BLaER1 treated with 17β-estradiol and CSF1 and Interleukin-3, amounts not matched to agents 10 nM and 100 nM (cell line): ENCODE data around the gene ANXA9.
A peak's percentile ranks its signal among the peaks of the same experiment; 100 is the strongest.

Experiments used
- H3K27ac ChIP-seq, 11 experiments: shearing (Covaris generic); formaldehyde crosslinking; 2 replicates each; pipeline ENCODE4 v1.8.1; 2022
- H3K27me3 ChIP-seq, 11 experiments: shearing (Covaris generic); formaldehyde crosslinking; 2 replicates each; pipeline ENCODE4 v1.8.1; 2022
- H3K36me3 ChIP-seq, 11 experiments: shearing (Covaris generic); formaldehyde crosslinking; 2 replicates each; pipeline ENCODE4 v1.8.1; 2022
- H3K4me1 ChIP-seq, 10 experiments: shearing (Covaris generic); formaldehyde crosslinking; 2 replicates each; pipeline ENCODE4 v1.8.1; 2022
- H3K4me2 ChIP-seq, 11 experiments: shearing (Covaris generic); formaldehyde crosslinking; 2 replicates each; pipeline ENCODE4 v1.8.1; 2022
- H3K4me3 ChIP-seq, 10 experiments: shearing (Covaris generic); formaldehyde crosslinking; 2 replicates each; pipeline ENCODE4 v1.8.1; 2022
- H3K9ac ChIP-seq, 11 experiments: shearing (Covaris generic); formaldehyde crosslinking; 2 replicates each; pipeline ENCODE4 v1.8.1; 2022
- H3K9me3 ChIP-seq, 11 experiments: shearing (Covaris generic); formaldehyde crosslinking; replicated peaks in 1 of 11; 2 replicates each; pipeline ENCODE4 v1.8.1; 2022
- H4K20me1 ChIP-seq, 11 experiments: shearing (Covaris generic); formaldehyde crosslinking; 2 replicates each; pipeline ENCODE4 v1.8.1; 2022
- Cebpa-rat ChIP-seq, 11 experiments: shearing (Covaris generic); IDR thresholded peaks; 2 replicates each; pipeline ENCODE4 v1.8.1; 2022

Gene ANXA9

DNA sequence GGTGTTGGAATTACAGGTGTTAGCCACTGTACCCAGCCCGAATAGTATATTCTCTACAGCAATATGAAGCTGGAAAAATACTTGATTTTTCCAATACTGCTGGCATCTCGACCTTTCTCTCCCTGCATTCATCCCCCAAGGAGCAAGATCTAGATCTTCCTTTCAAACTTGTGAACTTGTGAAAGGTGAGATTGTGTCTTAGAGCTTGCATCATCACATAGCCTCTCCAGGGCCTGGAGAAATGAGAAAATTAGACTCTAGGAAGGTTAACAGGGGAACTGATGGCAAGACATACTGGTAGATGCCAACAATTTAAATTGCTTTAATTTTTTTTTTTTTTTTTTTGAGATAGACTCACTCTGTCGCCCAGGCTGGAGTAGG, 28.2 kb downstream of the ANXA9 start:
- H3K27me3 ChIP-seq: no peaks in the 10 kb centered on the region
- H3K36me3 ChIP-seq: peaks cover 0 to 8% (median 0%) of the 10 kb centered on the region in 11 experiments; a peak in 4 of 22 replicates
- peaks cover 78 to 88% (median 83%) of the 10 kb centered on the region in 10 experiments for H3K4me1 ChIP-seq
- no peak overlapping the region for H3K9ac ChIP-seq
- H3K27ac ChIP-seq: no peak overlapping the region
- H4K20me1 ChIP-seq: peaks cover 0 to 7% (median 0%) of the 10 kb centered on the region in 11 experiments; a peak in 2 of 22 replicates
- no peaks in the 10 kb centered on the region for H3K9me3 ChIP-seq
- peak overlapping the region; percentile 83 to 97 (median 94); a peak in 19 of 22 replicates for H3K4me2 ChIP-seq
- TF ChIP-seq Cebpa-rat (IDR thresholded peaks at IDR 0.05): no peak
- H3K4me3 ChIP-seq: no peak overlapping the region

DNA sequence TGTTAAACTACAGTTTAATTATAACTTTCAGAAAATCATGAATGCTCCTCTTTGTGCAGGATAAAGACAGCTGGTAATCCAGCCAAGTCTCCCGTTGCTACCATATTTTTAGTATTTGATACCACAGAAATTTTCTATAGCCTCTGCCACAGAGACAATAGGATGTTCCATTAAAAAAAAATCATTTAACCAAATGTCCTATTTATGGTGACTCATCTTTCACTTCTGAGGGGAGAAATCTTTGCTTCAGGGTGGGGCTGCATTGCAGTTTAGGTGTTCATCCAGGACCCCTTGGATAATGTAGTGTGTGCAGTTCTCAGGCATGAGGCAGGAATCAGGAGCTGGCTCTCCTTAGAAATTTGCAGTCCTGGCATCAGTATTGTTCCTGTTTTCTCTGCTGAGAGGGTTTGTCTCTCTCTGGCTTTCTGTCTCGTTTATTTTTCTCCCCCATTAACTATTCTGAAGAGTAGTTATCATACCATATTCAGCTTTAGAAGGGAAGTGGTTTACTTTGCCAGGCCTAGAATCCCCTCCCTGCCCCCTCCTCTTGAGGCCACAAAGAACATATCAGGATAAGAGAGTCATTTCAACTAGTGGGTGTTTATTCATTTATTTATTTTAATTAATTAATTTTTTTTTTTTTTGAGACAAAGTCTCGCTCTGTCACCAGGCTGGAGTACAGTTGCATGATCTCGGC, 29.2 kb downstream of the ANXA9 start:
- no peaks in the 10 kb centered on the region for H3K27me3 ChIP-seq
- H3K4me1 ChIP-seq: peaks cover 69 to 82% (median 75%) of the 10 kb centered on the region in 10 experiments
- peak overlapping the region in 6 of 11 experiments; percentile 3 to 47 (median 16); a peak in 6 of 22 replicates for H3K27ac ChIP-seq
- H3K9me3 ChIP-seq: no peaks in the 10 kb centered on the region
- no peak for TF ChIP-seq Cebpa-rat (IDR thresholded peaks at IDR 0.05)
- peak overlapping the region; percentile 56 to 97 (median 92) for H3K4me2 ChIP-seq
- H3K9ac ChIP-seq: peak overlapping the region in 5 of 11 experiments; percentile 12 to 35 (median 23); a peak in 4 of 22 replicates
- H3K4me3 ChIP-seq: no peak overlapping the region
- H4K20me1 ChIP-seq: peaks cover 0 to 7% (median 0%) of the 10 kb centered on the region in 11 experiments; a peak in 2 of 22 replicates
- H3K36me3 ChIP-seq: peaks cover 0 to 11% (median 3%) of the 10 kb centered on the region in 11 experiments; a peak in 7 of 22 replicates

DNA sequence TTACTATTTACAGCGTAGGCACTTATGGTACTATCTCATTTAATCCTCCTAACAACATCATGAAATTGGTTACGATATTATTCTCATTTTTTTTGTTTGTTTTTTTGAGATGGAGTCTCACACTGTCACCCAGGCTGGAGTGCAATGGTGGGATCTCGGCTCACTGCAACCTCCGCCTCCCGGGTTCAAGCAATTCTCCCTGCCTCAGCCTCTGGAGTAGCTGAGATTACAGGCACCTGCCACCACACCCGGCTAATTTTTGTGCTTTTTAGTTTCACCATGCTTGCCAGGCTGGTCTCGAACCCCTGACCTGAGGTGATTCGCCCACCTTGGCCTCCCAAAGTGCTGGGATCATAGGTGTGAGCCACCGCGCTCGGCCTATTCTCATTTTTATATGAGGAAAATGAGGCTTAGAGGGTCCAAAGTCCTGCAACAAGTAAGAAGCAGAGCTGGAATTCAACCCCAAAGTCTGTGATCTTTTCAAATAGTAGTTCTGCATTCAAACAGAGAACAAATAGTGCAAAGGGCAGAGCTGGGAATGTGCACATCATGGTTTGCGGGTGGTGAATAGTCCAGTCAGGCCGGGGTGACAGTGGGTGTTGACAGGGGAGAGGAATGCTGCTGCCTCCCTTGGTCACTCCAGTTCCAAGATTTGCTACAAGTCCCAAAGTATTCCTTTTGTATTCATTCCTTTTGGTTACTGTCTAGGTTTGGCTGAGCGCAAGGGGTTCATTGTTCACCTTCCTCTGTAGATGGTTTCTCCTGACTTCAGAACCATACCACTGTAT, 30.8 kb downstream of the ANXA9 start:
- peak overlapping the region; percentile 32 to 70 (median 48); a peak in 20 of 22 replicates for H3K4me2 ChIP-seq

GRCh38 chr1:151013518-151013917, 31.4 kb downstream of the ANXA9 start:
- Histone ChIP-seq H3K27ac (peak overlapping the region in 5 of 11 experiments; percentile 10 to 37 (median 15); a peak in 6 of 22 replicates), H3K4me3 (no peak overlapping the region), H3K4me1 (peaks cover 55 to 68% (median 61%) of the 10 kb centered on the region in 10 experiments), H3K9me3 (no peaks in the 10 kb centered on the region), H3K9ac (peak overlapping the region in 2 of 11 experiments; percentile 5 to 20; a peak in 2 of 22 replicates), H3K36me3 (peaks cover 13 to 25% (median 17%) of the 10 kb centered on the region in 11 experiments), H4K20me1 (peaks cover 0 to 7% (median 0%) of the 10 kb centered on the region in 11 experiments; a peak in 2 of 22 replicates), H3K27me3 (no peaks in the 10 kb centered on the region), H3K4me2 (peak overlapping the region; percentile 32 to 70 (median 48); a peak in 21 of 22 replicates)
- no peak for TF ChIP-seq Cebpa-rat (IDR thresholded peaks at IDR 0.05)

More for the DNA sequence above, 30.8 kb downstream of the ANXA9 start:
- H4K20me1 ChIP-seq: peaks cover 0 to 7% (median 0%) of the 10 kb centered on the region in 11 experiments; a peak in 2 of 22 replicates
- no peaks in the 10 kb centered on the region for H3K27me3 ChIP-seq
- H3K4me3 ChIP-seq: no peak overlapping the region
- no peak for TF ChIP-seq Cebpa-rat (IDR thresholded peaks at IDR 0.05)
- H3K4me1 ChIP-seq: peaks cover 57 to 70% (median 62%) of the 10 kb centered on the region in 10 experiments
- no peaks in the 10 kb centered on the region for H3K9me3 ChIP-seq
- H3K9ac ChIP-seq: 0 out of 22 replicates have a peak overlapping the region, but pooled peaks of 1 of the 11 experiments have one; percentile 20
- H3K27ac ChIP-seq: peak overlapping the region in 4 of 11 experiments; percentile 10 to 37 (median 18); a peak in 5 of 22 replicates
- H3K36me3 ChIP-seq: peaks cover 7 to 19% (median 10%) of the 10 kb centered on the region in 11 experiments; a peak in 19 of 22 replicates

GRCh38 chr1:151024540-151025146, 42.6 kb downstream of the ANXA9 start:
- no peaks in the 10 kb centered on the region for H3K27me3 ChIP-seq
- H3K4me1 ChIP-seq: peaks cover 0 to 7% (median 0%) of the 10 kb centered on the region in 10 experiments; a peak in 3 of 20 replicates
- H3K9me3 ChIP-seq: no peaks in the 10 kb centered on the region
- H3K36me3 ChIP-seq: peaks cover 51 to 91% (median 70%) of the 10 kb centered on the region in 11 experiments
- TF ChIP-seq Cebpa-rat (IDR thresholded peaks at IDR 0.05): no peak
- no peak overlapping the region for H3K9ac ChIP-seq
- H3K4me2 ChIP-seq: peak overlapping the region in 4 of 11 experiments; percentile 12 to 36 (median 24); a peak in 2 of 22 replicates
- H4K20me1 ChIP-seq: no peaks in the 10 kb centered on the region; a peak in 1 of 22 replicates
- no peak overlapping the region for H3K4me3 ChIP-seq
- H3K27ac ChIP-seq: no peak overlapping the region

DNA sequence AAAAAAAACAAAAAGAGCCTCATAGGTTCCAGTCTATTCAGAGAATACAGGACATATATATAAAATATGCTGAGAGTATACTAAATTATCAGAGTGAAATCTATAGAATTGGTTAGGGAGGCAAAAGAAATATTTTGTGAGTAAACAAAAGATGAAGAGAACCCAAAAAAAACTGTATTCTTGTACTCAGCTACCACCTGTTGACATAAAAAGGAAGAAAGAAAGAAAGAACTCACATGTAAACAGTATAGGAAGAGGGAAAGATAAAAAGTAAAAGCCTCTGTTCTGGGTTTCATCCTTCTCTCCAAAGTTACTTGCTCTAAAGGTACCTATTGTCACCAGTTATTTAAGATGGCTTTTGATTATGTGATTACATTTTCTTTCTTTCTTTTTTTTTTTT, 44.4 kb downstream of the ANXA9 start:
- no peak overlapping the region for H3K4me3 ChIP-seq
- H3K9ac ChIP-seq: no peak overlapping the region
- H3K4me2 ChIP-seq: no peak overlapping the region
- H3K4me1 ChIP-seq: peaks cover 0 to 7% (median 0%) of the 10 kb centered on the region in 10 experiments; a peak in 3 of 20 replicates
- peaks cover 63 to 96% (median 76%) of the 10 kb centered on the region in 11 experiments for H3K36me3 ChIP-seq
- no peak overlapping the region for H3K27ac ChIP-seq
- H4K20me1 ChIP-seq: no peaks in the 10 kb centered on the region; a peak in 1 of 22 replicates
- H3K27me3 ChIP-seq: no peaks in the 10 kb centered on the region
- TF ChIP-seq Cebpa-rat (IDR thresholded peaks at IDR 0.05): no peak
- no peaks in the 10 kb centered on the region for H3K9me3 ChIP-seq

GRCh38 chr1:151032164-151032563, 50.1 kb downstream of the ANXA9 start:
- Histone ChIP-seq H3K27ac (no peak overlapping the region), H3K36me3 (peaks cover 70 to 97% (median 88%) of the 10 kb centered on the region in 11 experiments), H3K4me3 (no peak overlapping the region), H3K9ac (no peak overlapping the region), H3K4me1 (peaks cover 0 to 9% (median 0%) of the 10 kb centered on the region in 10 experiments; a peak in 5 of 20 replicates), H3K4me2 (no peak overlapping the region), H3K27me3 (no peaks in the 10 kb centered on the region), H4K20me1 (no peaks in the 10 kb centered on the region; a peak in 1 of 22 replicates), H3K9me3 (no peaks in the 10 kb centered on the region)
- no peak for TF ChIP-seq Cebpa-rat (IDR thresholded peaks at IDR 0.05)

DNA sequence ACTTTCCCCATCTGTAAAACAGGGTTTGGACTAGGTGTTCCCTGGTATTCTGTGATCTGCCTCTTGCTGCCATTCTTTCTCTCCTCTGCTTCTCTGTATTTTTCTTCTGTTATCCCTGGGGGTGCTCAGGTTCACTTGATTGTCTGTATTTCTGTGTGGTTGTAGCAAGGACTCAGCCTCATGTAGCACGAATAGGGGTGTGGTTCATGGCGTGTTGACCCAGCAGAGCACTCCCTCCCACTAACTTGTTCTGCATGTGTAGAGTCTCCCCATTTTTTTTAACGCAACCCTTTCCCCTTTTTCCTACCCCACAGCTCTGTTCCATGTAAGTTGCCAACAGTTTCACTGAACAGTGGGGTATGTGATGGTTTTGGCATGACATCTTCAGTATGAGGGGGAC, 53.1 kb downstream of the ANXA9 start:
- Histone ChIP-seq H3K36me3 (peaks cover 42 to 69% (median 58%) of the 10 kb centered on the region in 11 experiments), H3K4me1 (peaks cover 0 to 9% (median 0%) of the 10 kb centered on the region in 10 experiments; a peak in 5 of 20 replicates), H3K9me3 (no peaks in the 10 kb centered on the region), H3K27ac (no peak overlapping the region), H4K20me1 (no peaks in the 10 kb centered on the region), H3K4me3 (no peak overlapping the region), H3K27me3 (no peaks in the 10 kb centered on the region), H3K9ac (no peak overlapping the region), H3K4me2 (no peak overlapping the region)
- TF ChIP-seq Cebpa-rat (IDR thresholded peaks at IDR 0.05): no peak
